Measurements from ENCODE around the gene ZRANB3. TPM values are rescaled to one million over a fixed set of nuclear protein-coding genes. Genes with fewer than 3 reads are reported as not detected.
"Not testable (repeated sequence)": the region's sequence is repeated elsewhere in the genome, so short reads cannot be mapped to it uniquely, and the experiment has no call there.

The ZRANB3 gene
- total RNA-seq, 4 donors from 2014 or later: 1.6 to 7.4 (median 2.8) TPM

DNA sequence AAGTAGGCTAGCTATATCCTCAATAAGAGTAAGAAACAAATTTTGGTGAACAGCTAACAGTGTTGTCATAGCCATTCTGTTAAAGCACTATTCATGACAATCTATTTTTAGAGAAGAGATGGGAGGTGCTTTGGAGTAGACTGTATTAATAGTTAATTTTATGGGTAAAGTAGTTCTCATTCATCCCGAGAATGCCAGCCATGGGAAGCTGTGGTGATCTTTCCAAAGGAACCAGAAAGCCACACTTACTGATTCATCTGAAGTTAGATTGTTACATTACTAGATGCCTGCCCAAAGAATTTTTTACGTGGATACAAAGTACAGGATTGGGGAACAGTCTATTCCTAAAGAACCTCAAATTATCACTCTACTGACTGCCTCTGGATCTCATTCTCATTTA is 74.6 kb downstream of the ZRANB3 start:
- DNase-seq: no peak
- Histone ChIP-seq H3K36me3 (no peaks in the 10 kb centered on the region), H3K4me1 (no peaks in the 10 kb centered on the region), H3K27ac (no peak overlapping the region), H3K4me3 (no peak overlapping the region), H3K27me3 (no peaks in the 10 kb centered on the region), H3K9me3 (peaks cover 0 to 13% (median 5%) of the 10 kb centered on the region in 4 donors)
- TF ChIP-seq POLR2A (IDR thresholded peaks at IDR 0.05): no peak
- TF ChIP-seq, protein P1, sequence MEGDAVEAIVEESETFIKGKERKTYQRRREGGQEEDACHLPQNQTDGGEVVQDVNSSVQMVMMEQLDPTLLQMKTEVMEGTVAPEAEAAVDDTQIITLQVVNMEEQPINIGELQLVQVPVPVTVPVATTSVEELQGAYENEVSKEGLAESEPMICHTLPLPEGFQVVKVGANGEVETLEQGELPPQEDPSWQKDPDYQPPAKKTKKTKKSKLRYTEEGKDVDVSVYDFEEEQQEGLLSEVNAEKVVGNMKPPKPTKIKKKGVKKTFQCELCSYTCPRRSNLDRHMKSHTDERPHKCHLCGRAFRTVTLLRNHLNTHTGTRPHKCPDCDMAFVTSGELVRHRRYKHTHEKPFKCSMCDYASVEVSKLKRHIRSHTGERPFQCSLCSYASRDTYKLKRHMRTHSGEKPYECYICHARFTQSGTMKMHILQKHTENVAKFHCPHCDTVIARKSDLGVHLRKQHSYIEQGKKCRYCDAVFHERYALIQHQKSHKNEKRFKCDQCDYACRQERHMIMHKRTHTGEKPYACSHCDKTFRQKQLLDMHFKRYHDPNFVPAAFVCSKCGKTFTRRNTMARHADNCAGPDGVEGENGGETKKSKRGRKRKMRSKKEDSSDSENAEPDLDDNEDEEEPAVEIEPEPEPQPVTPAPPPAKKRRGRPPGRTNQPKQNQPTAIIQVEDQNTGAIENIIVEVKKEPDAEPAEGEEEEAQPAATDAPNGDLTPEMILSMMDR (IDR thresholded peaks at IDR 0.05): no peak

DNA sequence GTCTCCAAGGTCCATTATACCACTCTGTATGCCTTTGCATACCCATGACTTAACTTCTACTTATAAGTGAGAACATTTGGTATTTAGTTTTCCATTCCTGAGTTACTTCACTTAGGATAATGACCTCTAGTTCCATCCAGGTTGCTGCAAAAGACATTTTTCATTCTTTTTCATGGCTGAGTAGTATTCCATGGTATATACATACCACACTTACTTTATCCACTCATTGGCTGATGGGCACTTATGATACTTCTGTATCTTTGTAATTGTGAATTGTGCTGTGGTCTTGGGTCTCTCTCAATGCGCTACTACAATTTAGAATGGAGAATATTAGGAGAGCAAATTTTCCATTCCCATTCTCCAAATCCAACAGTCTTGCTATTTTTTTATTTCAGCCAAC is 76.4 kb downstream of the ZRANB3 start:
- no peak for DNase-seq
- no peaks in the 10 kb centered on the region for H3K27me3 ChIP-seq
- H3K9me3 ChIP-seq: peaks cover 0 to 13% (median 5%) of the 10 kb centered on the region in 4 donors
- no peaks in the 10 kb centered on the region for H3K36me3 ChIP-seq
- no peak overlapping the region for H3K27ac ChIP-seq
- no peaks in the 10 kb centered on the region for H3K4me1 ChIP-seq
- TF ChIP-seq, protein P1 (IDR thresholded peaks at IDR 0.05): no peak
- no peak for TF ChIP-seq POLR2A (IDR thresholded peaks at IDR 0.05)
- H3K4me3 ChIP-seq: no peak overlapping the region

DNA sequence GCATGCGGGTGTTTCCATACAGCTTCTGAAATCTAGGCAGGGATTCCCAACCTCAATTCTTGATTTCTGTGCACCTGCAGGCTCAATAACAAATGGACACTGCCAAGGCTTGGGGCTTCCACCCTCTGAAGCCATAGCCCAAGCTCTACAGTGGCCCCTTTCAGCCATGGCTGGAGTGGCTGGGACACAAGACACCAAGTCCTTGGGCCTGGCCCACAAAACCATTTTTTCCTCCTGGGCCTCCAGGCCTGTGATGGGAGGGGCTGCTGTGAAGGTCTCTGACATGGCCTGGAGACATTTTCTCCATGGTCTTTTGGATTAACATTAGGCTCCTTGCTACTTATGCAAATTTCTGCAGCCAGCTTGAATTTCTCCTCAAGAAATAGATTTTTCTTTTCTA is 78.0 kb downstream of the ZRANB3 start:
- not testable (repeated sequence) for DNase-seq

DNA sequence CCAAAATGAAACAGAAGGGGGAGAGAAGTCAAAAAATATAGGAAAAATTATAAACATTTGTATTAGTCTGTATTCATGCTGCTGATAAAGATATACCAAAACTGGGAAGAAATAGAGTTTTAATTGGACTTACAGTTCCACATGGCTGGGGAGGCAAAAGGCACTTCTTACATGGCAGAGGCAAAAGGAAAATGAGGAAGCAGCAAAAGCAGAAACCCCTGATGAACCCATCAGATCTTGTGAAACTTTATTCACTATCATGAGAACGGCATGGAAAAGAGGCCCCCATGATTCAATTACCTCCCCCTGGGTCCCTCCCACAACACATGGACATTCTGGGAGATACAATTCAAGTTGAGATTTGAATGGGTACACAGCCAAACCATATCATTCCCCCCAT is 79.1 kb downstream of the ZRANB3 start:
- no peak for DNase-seq
- Histone ChIP-seq H3K36me3 (no peaks in the 10 kb centered on the region), H3K27ac (no peak overlapping the region), H3K27me3 (no peaks in the 10 kb centered on the region), H3K9me3 (peaks cover 0 to 13% (median 5%) of the 10 kb centered on the region in 4 donors), H3K4me3 (no peak overlapping the region), H3K4me1 (no peaks in the 10 kb centered on the region)
- TF ChIP-seq POLR2A (IDR thresholded peaks at IDR 0.05): no peak
- TF ChIP-seq, protein P1 (IDR thresholded peaks at IDR 0.05): no peak

More for the DNA sequence above, 78.0 kb downstream of the ZRANB3 start:
- H3K36me3 ChIP-seq, H3K27me3 ChIP-seq, H3K4me3 ChIP-seq, H3K27ac ChIP-seq, H3K4me1 ChIP-seq: not testable (repeated sequence)
- H3K9me3 ChIP-seq: peaks cover 0 to 13% (median 5%) of the 10 kb centered on the region in 4 donors

DNA sequence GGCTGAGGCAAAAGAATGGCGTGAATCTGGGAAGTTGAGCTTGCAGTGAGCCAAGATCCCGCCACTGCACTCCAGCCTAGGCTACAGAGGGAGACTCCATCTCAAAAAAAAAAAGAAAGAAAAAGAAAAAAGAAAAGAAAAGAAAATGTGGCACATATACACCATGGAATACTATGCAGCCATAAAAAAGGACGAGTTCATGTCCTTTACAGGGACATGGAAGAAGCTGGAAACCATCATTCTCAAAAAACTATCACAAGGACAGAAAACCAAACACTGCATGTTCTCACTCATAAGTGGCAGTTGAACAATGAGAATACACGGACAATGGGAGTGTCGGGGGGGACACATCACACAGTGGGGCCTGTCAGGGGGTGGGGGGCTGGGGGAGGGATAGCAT is 88.0 kb downstream of the ZRANB3 start:
- H3K36me3 ChIP-seq, H3K27me3 ChIP-seq, H3K9me3 ChIP-seq, H3K4me3 ChIP-seq, H3K27ac ChIP-seq, H3K4me1 ChIP-seq, DNase-seq: not testable (repeated sequence)

DNA sequence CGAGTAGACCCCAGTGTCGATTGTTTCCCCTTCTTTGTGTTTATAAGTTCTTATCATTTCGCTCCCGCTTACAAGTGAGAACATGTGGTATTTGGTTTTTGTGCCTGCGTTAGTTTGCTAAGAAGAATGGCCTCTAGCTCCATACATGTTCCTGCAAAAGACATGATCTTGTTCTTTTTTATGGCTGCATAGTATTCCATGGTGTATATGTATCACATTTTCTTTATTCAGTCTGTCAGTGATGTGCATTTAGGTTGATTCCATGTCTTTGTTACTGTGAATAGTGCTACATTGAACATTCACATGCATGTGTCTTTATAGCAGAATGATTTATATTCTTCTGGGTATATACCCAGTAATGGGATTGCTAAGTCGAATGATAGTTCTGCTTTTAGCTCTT is 95.9 kb downstream of the ZRANB3 start:
- H3K27ac ChIP-seq, H3K4me1 ChIP-seq, H3K9me3 ChIP-seq, H3K36me3 ChIP-seq, H3K27me3 ChIP-seq, H3K4me3 ChIP-seq, DNase-seq: not testable (repeated sequence)

DNA sequence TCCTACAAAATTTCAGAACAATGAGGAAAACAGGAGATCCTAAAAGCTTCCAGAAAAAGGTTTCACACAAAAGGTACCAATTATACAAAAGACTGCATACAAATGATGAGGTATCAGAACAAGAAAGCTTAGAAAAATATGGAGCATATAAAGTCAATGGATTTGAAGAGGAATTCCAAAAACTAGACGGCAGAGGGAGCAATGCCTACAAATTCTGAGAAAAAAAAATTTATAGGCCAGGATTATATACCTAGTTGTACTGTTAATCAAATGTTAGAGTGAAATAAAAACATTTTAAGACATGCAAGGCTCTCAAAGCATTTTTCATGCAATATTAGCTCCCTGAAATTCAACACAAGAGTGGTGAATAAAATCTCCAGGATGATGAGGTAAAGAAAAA is 106.2 kb downstream of the ZRANB3 start:
- H3K4me3 ChIP-seq: no peak overlapping the region
- H3K9me3 ChIP-seq: no peaks in the 10 kb centered on the region
- H3K27ac ChIP-seq: no peak overlapping the region
- no peaks in the 10 kb centered on the region for H3K36me3 ChIP-seq
- TF ChIP-seq, protein P1 (IDR thresholded peaks at IDR 0.05): no peak
- TF ChIP-seq POLR2A (IDR thresholded peaks at IDR 0.05): no peak
- H3K4me1 ChIP-seq: no peaks in the 10 kb centered on the region
- no peaks in the 10 kb centered on the region for H3K27me3 ChIP-seq
- no peak for DNase-seq
